GM12878 (cell line): ENCODE data around the gene KRTAP2-1. TPM values are rescaled to one million over a fixed set of nuclear protein-coding genes. Genes with fewer than 3 reads are reported as not detected.

Source experiments
- IRF3 ChIP-seq: fragments of 450-650 bp; IDR thresholded peaks from 2 replicates; pipeline ENCODE4 v1.6.1; 2014; ENCODE audit warnings: mild to moderate bottlenecking
- MEF2B ChIP-seq: fragments of 450-650 bp; IDR thresholded peaks from 2 replicates; pipeline ENCODE4 v1.6.1; 2018; ENCODE audit warnings: mild to moderate bottlenecking, moderate library complexity; ENCODE audit not compliant: partially characterized antibody, poor library complexity, severe bottlenecking
- RAD21 ChIP-seq: IDR thresholded peaks from 2 replicates; pipeline ENCODE4 v1.6.1; 2011; ENCODE audit warnings: mild to moderate bottlenecking, low read depth, low read length, moderate library complexity; ENCODE audit not compliant: insufficient read depth
- SMAD1 ChIP-seq: fragments of 450-650 bp; IDR thresholded peaks from 2 replicates; pipeline ENCODE4 v1.6.1; 2018; ENCODE audit warnings: mild to moderate bottlenecking, low read depth; ENCODE audit not compliant: partially characterized antibody
- TAF1 ChIP-seq: IDR thresholded peaks from 2 replicates; pipeline ENCODE4 v1.6.1; 2011; ENCODE audit warnings: mild to moderate bottlenecking, low read depth, low read length, borderline replicate concordance
- ZBED1 ChIP-seq: IDR thresholded peaks from 2 replicates; pipeline ENCODE4 v1.6.1; 2016; ENCODE audit warnings: borderline replicate concordance
- ZBTB4 ChIP-seq: fragments of 450-650 bp; formaldehyde crosslinking; IDR thresholded peaks from 2 replicates; pipeline ENCODE4 v1.4.0; 2022; ENCODE audit warnings: mild to moderate bottlenecking, moderate library complexity
- ZNF592 ChIP-seq: fragments of 450-650 bp; IDR thresholded peaks from 2 replicates; pipeline ENCODE4 v1.6.1; 2017; ENCODE audit warnings: mild to moderate bottlenecking, moderate library complexity
- polyA plus RNA-seq, 11 experiments: library from polyadenylated mRNA; depleted of rRNA in 4 of 11; unstranded in 6 of 11; stranded (reverse) in 5 of 11; fragments of >200 nt; fragmentation: Nextera tagmentation in 4 of 11; fragmentation: Illumina TruSeq in 1 of 11; extraction: Ambion mirVana in 4 of 11; extraction: Trizol in 1 of 11; gene quantifications; 1 replicate in 1 of 11; 2 replicates in 10 of 11; pipeline versions ENCODE4 v1.2.1 to v1.2.3, GENCODE V29; 2011 to 2016; ENCODE audit warnings: inconsistent platforms in 2 of 11, missing spikeins in 2 of 11, low read depth in 1 of 11
- total RNA-seq, 4 experiments: library from RNA; depleted of rRNA in 3 of 4; stranded (reverse); fragments of >200 nt in 3 of 4; fragmentation: Illumina TruSeq in 1 of 4; extraction: Trizol in 1 of 4; gene quantifications; 2 replicates each; pipeline versions ENCODE4 v1.2.1 to v1.2.3, GENCODE V29; 2013 to 2021

The KRTAP2-1 gene
- total and polyA plus RNA-seq, 10 of the 15 experiments (the other 5 are each of a cell fraction or from before 2014, with no cell fraction given): not detected

DNA sequence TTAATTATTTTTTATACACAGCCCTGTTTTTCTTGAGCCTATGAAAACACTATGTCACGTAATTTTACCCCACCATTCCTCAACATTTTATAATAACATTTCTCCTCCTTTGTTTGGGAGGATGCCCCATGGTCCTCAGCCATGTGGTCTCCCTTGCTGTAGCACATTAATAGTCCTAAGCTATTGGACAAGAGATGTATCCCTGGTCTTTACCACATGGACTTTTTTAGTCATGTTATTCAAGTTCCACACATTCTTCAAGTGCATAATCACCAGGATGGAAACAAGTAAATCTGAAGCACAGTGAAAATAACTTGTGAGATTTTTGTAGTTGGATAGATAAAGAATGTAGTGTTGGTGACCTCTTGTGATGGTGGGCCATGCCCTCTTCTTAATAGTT is 14.8 kb upstream of the KRTAP2-1 start (continued):
- TF ChIP-seq TAF1 (no peak), RAD21 (no peak), ZNF592 (no peak), IRF3 (no peak), MEF2B (no peak), ZBTB4 (CRISPR knock-in tag) (no peak), SMAD1 (no peak), ZBED1 (no peak)
